Prostate gland (tissue), 2 donors: ENCODE measurements around the gene SELENOW.
"Not testable (repeated sequence)": the region's sequence is repeated elsewhere in the genome, so short reads cannot be mapped to it uniquely, and the experiment has no call there.

Experiments
- POLR2AphosphoS5 ChIP-seq: sonication (generic); formaldehyde crosslinking; IDR thresholded peaks from one replicate; pipeline ENCODE4 v1.6.1; 2017; ENCODE audit warnings: antibody characterized with exemption
- TF ChIP-seq, protein P1 (sequence below), 4 experiments: fragments of 200-600 bp in 2 of 4; fragments of 450-650 bp in 2 of 4; sonication (generic) in 2 of 4; IDR thresholded peaks; 1 replicate in 3 of 4; 2 replicates in 1 of 4; pipeline ENCODE4 v1.5.1; 2016 to 2019; ENCODE audit warnings: antibody characterized with exemption in 4 of 4, mild to moderate bottlenecking in 2 of 4, moderate library complexity in 2 of 4

DNA sequence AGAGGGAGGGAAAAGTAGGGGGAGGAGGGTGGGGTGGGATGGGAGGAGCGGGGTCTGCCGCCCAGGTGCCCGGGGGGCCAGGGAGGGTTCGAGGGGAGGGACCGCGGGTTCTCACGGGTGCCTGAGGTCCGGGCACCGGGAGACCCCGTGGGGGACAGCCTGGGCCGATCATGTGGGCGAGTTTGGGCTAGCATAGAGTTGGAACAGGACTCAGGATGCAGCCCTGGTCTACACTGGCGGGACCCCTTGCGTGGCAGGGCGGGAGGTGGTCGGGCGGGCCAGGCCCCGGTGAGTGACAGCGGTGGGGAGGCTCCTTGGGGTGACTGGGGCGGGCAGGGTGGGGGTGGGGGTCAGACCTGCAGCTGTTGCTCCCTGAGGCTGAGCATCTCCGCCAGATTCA, 24.6 kb downstream of the SELENOW start:
- TF ChIP-seq, protein P1, sequence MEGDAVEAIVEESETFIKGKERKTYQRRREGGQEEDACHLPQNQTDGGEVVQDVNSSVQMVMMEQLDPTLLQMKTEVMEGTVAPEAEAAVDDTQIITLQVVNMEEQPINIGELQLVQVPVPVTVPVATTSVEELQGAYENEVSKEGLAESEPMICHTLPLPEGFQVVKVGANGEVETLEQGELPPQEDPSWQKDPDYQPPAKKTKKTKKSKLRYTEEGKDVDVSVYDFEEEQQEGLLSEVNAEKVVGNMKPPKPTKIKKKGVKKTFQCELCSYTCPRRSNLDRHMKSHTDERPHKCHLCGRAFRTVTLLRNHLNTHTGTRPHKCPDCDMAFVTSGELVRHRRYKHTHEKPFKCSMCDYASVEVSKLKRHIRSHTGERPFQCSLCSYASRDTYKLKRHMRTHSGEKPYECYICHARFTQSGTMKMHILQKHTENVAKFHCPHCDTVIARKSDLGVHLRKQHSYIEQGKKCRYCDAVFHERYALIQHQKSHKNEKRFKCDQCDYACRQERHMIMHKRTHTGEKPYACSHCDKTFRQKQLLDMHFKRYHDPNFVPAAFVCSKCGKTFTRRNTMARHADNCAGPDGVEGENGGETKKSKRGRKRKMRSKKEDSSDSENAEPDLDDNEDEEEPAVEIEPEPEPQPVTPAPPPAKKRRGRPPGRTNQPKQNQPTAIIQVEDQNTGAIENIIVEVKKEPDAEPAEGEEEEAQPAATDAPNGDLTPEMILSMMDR (IDR thresholded peaks at IDR 0.05): not testable (repeated sequence)
- TF ChIP-seq POLR2AphosphoS5: not testable (repeated sequence)
